ENCODE measurements around the gene ZNF460.
"Not testable (repeated sequence)": the region's sequence is repeated elsewhere in the genome, so short reads cannot be mapped to it uniquely, and the experiment has no call there.

Gene ZNF460

DNA sequence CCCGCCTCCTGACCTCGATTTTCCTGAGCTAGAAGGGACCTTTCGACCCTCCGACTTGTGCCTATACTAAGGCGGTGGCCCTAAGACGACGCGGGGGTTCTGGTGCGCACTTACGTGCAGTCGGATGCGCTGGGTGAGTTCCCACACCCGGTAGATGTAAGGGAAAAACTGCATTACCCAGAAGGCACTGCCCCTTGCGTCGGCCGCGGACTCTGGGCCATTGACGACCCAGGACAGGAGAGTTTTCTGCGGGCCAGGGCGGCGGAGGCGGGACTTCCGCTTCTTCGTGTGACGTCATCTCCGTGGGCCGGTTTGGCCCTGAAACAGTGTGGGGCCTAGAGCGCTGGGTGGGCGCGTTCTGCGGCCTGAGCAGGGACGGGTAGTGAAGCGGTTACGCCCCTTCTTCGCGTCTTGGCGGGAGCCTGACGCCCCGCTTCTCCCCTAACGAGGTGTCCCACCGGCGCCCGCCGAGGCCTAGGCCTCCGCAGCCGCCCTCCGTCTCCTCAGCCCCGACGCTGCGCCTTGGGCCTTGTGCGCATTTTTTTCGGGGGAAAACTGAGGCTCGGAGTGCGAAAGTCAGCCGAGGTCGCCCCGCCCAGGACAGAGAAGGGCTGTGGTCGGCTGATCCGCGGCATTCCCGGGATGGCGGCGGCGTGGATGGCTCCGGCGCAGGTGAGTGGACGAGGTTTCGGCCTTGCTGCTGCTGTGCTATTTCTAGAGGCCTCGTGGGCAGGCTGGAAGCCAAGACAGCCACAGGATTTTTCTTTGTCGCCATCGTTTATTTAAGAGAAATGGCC lies at the start of gene ZNF460:
TSS of gene ZNF460 (plus strand) at position 321 of the 797 bp plus-strand sequence. CDS start at position 643, 322 bp downstream.
- DNase-seq = peak; percentile 97

DNA sequence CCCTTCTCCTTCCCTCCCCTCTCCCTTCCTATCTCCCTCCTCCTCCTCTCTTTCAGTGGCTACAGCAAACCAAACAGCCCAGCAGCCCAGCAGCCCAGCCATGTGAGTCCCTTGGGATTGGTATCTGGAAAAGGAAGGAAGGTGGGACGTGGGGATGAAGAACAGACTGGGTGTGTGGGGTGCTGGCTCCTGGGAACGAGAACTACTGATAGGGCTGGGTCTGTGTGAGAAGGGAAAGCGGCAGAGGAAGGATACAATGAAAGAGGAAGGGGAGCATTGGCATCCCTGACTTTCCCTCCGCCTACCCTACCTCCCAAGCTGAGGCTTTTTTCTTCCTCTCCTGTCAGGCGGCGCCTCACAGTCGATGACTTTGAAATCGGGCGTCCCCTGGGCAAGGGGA lies 48.6 kb upstream of the ZNF460 start:
- DNase-seq = no peak

DNA sequence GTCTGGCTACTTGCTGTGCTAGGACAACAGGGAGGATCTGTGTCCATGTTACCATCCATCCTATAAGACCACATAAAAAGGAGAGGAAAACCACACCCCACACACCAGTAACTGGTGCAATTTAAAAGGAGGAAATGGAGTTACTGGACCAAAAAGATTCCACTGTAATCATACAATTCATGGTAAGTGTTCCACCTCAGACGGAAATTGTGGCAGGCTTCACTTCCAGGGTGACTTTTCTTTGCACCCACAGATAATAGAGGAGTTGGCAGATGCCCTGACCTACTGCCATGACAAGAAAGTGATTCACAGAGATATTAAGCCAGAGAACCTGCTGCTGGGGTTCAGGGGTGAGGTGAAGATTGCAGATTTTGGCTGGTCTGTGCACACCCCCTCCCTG lies 47.1 kb upstream of the ZNF460 start:
- no peak for DNase-seq

DNA sequence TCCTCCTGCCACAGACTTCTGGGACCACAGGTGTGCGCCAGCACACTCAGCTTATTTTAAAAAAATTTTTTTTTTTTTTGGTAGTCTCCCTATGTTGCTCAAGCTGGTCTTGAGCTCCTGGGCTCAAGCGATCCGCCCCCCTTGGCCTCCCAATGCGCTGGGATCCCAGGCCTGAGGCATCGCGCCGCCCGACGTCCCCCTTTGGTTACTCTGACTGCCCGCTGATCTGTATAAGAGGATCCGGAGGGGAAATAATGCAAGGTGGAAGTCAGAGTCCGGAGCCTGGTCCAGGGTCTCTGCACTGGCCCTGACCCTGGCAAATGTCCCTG lies 40.3 kb upstream of the ZNF460 start:
- DNase-seq = no peak

DNA sequence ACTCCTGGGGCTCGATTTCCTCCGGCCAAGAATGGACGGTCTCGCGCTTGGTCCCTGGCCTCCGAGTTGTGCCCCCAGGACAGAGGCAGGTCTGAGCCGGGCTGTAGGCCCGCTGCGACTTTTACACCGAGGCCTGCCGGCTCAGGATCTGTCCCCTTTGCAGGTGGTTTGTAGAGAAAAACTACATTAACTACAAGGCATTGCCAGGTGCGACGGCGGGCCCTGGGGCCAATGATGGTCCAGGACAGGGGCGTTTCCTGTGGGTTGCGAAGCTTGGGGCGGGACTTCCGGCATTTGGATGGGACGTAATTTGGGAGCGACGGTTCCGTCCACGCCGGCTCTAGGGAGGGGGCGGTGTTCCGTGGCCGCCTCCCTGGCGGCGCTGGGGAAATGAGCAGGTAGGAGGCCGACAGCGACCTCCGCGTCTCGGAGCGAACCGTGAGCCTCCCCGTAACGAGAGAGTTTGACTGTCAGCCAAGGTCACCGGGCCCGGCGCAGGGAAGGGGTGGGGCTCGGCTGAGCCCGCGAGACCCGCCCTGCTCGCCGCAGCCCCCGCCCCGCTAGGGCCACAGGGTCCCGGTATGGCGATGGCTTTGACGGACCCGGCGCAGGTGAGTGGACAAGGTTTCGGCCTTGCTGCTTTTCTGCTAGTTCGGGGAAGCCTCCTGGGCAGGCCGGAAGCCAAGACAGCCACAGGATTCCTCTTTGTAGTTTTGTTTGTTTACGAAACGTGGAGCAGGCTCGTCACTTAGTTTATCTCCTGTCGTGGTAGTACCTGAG lies 39.8 kb upstream of the ZNF460 start, which contains the start of gene ZNF805:
TSS of gene ZNF805 (plus strand) at position 322 of the 780 bp plus-strand sequence. CDS start at position 582, 260 bp downstream.
- DNase-seq = peak; percentile 94

DNA sequence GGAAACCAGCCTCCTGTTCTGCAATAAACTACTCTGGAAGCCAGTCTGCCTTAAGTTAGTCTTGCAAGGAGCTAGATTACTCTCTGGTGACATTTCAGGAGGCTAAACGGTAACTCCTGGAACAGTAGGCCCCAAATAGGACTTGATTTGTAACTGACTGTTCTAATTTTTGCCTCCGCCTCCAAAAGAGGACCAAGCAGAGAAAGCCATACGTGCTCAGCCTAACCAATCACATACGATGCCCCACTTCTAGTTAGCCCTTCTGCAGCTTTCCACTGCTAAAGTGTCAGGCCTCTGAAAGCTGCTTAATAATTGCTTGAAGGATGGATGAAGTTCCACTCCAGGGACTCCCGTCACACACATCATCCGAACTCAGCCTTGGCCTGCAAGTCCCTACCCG lies 39.1 kb upstream of the ZNF460 start:
- no peak for DNase-seq

DNA sequence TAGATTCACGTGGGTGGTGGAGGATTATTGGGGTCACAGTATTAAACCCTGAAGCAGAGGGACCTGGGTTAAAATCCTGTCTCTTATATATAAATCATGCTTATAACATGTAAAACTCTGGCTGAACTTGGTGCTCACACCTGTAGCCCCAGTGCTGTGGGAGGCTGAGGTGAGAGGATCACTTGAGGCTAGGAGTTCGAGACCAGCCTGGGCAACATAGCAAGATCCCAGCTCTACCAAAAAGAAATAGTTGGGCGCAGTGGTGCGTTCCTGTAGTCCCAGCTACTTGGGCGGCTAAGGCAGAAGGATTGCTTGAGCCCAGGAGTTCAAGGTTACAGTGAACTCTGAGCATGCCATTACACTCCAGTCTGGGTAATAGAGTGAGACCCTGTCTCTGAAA lies 37.5 kb upstream of the ZNF460 start:
- DNase-seq = no peak

DNA sequence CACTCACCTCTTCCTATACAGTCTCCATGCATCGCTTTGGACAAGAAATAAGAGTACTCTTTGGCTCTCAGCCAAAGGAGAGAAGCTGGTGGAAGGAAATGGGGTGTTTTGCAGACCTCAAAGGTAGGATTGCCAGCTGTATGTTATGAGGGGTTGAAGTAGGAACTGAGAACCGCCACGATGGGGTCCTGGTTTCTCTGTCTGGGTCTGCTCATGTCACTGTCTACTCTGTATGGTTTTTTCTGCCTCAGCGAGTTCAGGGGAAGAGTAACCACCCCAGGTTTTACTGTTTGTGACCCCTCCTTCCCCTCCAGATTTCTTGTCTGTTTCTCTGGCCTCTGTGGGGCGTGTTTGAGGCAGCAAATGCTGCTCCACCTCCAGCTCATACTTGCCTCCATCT lies 35.8 kb upstream of the ZNF460 start:
- no peak for DNase-seq

DNA sequence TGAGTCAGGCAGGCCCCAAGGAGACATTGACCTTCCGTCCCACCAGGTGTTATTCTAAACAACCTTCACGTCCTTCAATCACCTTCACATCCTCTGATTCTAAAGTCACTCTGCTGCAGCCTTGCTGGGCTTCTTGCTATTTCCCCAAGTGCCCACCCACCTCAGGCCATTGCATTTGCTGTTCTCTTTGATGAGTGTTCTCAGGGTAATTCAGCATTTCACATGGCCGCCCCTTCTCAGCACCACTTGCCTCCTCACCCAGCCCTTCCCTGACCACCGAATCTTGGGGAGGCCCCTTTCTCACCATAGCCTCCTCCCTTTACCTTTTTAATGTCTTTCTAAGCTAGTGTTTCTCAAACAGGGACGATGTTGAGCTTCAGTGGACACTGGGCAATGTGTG lies 35.2 kb upstream of the ZNF460 start:
- no peak for DNase-seq

DNA sequence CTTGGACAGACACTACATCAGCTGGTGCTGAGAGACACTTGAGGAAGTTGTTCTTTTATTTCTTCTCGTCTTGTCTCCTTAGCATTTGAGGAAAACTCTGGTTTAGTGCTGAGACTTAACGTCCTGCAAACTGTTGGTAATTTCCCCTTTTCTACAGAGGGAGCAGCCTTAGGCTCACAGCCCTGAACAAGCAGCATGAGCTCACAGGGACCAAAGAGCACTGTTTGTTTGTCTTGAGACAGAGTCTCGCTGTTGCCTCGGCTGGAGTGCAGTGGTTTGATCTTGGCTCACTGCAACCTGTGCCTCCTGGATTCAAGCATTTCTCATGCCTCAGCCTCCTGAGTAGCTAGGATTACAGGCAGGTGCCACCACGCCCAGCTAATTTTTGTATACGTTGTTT lies 34.3 kb upstream of the ZNF460 start:
- DNase-seq = no peak

DNA sequence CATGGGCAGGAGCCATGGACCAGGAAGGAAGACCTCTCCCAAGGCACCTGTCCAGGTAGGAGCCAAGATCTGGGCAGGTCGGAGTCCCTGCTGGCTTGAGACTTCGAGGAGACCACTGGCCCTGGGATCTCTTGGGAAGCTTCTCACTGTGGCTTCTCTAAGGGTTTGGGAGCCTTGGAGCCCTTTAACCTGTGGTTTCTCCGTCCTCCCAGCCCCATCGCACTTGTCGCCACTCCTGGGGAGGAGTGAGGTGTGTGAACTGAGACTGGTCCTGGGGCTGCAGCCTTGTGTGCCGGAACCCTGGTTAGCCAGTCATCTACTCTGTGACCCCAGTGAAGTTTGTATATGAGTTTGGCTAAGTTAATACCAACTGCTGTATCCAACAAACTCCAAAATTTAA lies 31.6 kb upstream of the ZNF460 start:
- no peak for DNase-seq

DNA sequence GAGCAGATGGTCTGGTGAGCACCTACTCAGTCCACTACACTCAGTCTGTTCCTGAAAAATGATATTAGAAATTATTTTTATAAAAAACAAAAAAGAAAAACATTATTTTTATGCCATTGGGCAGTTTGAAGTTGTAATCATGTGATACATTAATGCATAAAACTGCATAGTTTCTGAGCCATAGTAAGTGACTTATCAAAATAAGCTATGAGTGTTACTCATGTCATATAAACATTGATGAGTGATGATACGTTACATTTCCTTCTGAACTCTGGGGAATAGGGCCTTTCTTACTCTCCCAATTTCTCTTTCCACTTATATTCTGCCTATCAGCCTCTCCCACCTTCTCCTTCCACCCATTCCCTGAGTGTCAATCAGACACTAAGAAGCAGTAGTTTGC lies 31.0 kb upstream of the ZNF460 start:
- DNase-seq = no peak

DNA sequence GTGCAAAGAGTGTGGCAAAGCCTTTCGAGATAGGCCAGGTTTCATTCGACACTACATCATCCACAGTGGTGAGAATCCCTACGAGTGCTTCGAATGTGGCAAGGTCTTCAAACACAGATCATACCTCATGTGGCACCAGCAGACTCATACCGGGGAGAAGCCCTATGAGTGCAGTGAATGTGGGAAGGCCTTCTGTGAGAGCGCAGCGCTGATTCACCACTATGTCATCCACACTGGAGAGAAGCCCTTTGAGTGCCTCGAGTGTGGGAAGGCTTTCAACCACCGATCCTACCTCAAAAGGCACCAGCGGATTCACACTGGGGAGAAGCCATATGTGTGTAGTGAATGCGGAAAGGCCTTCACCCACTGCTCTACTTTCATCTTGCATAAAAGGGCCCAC lies 26.5 kb upstream of the ZNF460 start:
- DNase-seq = peak; percentile 37

DNA sequence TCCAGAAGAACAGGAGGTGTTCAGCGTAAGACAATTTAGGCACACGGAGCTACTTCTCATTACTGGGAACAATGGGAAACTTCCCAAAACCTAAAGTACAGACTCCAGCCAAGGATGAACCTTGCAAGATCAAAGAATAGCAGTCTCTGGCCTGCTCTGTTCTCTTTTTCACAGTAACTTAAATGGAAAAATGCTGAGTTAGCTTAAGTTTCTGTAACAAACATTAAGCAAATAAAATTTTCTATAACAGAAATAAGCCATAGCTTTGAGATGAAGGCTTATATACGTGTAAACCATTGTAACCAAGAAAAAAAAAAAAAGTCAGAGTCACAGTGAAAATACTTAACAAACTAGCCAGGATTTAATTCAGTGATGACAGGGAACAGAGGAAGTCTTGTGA lies 18.2 kb upstream of the ZNF460 start:
- DNase-seq = no peak

DNA sequence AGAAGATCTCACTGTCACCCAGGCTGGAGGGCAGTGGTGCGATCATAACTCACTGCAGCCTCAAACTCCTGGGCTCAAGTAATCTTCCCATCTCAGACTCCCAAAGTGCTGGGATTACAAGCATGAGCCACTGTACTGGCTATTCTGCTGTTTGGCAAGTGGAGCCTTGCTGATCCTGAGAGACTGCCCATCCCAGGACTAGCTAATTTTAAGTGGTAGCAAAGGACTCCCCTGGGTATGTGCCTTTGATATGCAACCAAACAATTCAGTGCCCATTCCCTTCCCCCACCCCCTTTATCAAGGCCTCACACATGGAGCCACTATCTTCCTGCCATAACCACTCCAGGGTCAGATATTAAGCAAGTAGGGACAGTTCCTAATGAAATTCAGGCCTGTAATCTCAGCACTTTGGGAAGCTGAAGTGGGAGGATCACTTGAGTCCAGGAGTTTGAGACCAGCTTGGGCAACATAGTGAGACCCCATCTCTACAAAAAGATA lies 17.0 kb upstream of the ZNF460 start:
- no peak for DNase-seq

DNA sequence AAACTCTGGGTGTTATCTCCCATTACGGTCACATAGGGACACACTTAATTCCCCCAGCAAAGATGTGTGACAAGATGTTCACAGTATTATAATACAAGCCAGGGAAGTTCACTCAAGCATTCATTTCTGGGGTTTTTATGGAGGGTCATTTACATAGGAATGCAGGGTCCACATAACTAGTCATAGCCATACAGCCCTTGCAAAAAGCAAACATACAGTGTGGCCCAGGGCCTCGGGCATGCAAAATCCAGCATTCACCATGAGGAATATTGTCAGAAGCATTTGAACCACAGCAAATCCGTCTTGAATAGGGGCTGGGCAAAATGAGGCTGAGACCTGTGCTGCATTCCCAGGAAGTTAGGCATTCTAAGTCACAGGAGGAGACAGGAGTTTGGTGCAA lies 13.0 kb upstream of the ZNF460 start:
- DNase-seq = no peak

DNA sequence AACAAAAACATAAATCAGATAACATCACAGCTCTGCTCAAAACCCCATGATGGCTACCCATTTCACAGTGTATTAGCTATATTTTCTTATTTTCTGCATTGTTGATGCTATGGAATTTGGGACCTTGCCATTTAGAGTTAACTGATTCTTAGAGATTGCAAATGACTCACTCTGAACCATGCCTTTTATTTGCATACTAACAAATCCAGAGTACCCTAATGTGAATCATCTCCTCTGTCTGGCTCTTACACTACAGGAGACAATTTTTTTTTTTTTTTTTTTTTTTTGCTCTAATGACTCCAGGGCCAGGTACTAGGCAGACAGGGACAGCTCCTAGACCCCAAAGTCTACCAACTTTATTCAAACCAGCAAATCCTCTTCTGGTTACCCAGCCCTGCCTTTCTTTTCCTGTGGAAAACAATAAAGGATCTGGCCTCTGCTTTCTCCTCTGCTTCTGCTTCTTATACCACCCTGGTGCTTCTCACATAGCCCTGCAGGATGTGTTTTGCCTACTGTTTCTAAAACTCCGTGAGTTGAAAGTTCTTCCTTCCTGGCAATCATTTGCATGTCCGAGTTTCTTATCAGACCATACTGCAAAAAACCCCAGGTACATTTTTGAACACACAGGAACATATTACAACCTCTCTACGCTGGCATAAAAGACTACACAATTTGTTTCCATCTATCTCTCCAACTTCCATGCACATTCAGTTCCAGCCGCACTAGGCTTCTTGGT lies 10.6 kb upstream of the ZNF460 start:
- no peak for DNase-seq

DNA sequence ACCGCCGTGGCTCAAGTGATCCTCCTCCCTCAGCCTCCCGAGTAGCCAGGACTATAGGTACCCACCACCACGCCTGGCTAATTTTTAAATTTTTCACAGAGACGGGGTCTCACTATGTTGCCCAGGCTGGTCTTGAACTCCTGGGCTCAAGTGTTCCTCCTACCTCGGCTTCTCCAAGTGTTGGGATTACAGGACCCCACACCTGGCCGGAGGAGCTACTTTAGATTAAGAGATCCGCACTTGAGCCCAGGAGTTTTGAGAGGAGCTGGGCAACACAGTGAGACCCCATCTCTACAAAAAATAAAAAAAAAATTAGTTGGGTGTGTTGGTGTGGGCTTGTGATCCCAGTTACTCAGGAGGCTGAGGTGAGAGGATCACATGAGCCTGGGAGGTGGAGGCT lies 9.0 kb upstream of the ZNF460 start:
- DNase-seq = no peak

DNA sequence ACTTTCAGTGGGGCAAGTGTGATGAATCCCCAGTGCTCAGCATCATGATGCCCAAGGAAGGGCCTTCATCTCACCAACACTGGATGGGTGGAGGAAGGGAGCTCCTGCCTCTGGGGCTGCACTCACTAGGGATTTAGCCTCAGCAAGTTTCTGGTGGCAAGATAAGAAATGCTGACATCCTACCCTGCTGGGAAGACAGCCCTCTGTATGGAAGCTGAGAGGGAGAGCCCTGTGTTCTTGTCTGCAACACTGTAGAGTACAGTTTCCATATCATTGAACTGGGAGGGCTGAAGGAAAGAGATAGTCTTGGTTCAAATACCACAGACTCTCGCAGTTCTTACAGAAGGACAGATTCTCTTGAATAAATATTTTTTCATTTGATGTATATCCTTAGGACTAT lies 7.3 kb upstream of the ZNF460 start:
- no peak for DNase-seq

DNA sequence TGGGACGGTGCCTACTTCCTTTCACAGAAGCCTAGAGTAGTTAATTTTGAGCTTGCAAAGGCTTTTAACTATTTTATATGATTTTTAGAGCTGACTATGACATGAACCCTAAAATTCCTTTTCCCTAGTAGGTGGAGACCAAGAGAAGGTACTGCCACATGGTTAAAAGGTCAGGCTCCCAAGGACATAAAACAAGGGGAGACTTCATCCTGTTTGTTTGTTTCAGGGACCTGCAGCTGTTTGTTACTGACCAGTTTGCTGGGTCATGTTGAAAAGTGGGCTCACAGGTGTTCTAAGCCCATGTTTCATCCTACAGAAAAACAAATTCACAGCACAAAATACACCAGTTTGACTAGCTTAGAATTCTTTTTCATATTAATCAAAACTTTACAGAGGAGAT lies 3.9 kb upstream of the ZNF460 start:
- no peak for DNase-seq

DNA sequence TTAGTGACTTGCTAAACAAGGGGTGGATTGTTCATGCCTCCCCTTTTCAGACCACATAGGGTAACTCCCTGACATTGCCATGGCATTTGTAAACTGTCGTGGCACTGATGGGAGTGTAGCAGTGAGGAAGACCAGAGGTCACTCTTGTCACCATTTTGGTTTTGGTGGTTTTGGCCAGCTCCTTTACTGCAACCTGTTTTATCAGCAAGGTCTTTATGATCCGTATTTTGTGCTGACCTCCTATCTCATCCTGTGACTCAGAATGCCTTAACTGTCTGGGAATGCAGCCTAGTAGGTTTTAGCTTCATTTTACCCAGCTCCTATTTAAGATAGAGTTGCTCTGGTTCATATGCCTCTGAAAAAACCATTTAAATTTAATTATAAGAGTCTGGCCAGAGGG lies 1.8 kb upstream of the ZNF460 start:
- DNase-seq = not testable (repeated sequence)

DNA sequence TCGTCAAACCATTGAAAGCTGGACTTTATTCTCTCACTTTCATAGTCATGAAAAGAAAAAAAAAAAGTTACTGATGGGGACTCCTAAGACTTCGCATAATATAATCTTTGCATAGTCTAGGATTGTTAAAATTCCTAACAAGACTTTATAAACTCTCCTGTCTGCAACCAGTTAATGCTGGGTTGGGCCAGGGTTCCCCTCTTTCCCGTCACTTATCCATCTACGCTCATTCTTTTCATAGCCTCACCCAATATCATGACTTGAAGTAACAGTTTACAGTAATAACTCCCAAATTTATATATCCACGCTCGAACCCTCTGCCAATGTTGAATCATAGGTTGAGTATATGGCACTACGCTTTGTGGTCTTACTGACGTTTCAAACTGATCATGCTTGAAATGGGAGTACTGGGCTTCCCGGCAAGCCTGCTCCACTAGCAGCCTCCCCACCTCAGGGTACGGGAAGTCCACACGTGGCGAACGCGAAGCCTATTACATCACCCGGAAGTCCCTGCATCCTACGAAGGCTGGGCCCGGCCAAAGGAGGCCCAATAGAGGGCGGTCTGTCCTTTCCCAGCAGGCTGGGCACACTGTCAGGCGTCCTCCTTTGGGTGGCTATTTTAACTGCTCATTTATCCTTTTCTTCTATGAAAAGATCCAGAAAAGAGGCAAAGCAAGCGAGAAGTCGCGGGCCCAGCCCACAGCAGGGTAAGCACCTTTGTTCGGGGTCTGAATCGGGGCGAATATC lies 694 bp upstream of the ZNF460 start:
- peak; percentile 89 for DNase-seq

DNA sequence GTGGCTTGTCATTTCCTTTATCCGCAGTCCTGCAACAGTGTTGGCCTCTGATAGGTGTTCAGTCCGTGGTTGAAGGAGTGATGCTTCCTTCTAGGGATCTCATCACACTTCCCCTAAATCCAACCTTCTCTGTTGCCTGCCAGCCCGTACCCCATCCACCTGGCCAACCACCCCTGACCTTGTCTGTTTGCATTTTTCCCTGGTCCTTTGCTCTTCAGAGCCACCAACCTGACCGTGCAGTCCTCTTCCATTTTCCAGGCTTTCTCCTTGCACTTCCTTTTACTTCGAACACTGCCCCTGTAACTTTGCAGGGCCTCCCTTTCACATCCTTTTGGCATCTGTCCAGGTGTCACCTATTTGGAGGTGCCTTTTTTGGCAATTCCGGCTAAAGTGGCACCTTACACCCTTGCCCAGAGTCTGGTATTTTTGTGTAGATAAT lies 696 bp downstream of the ZNF460 start:
- DNase-seq = peak; percentile 7
